ENCODE data around the gene TMEM63C. TPM values are rescaled to one million over a fixed set of nuclear protein-coding genes. Genes with fewer than 3 reads are reported as not detected.

The TMEM63C gene
- total RNA-seq, 2 experiments from 2014 or later, result 0.89 to 1.2 TPM

DNA sequence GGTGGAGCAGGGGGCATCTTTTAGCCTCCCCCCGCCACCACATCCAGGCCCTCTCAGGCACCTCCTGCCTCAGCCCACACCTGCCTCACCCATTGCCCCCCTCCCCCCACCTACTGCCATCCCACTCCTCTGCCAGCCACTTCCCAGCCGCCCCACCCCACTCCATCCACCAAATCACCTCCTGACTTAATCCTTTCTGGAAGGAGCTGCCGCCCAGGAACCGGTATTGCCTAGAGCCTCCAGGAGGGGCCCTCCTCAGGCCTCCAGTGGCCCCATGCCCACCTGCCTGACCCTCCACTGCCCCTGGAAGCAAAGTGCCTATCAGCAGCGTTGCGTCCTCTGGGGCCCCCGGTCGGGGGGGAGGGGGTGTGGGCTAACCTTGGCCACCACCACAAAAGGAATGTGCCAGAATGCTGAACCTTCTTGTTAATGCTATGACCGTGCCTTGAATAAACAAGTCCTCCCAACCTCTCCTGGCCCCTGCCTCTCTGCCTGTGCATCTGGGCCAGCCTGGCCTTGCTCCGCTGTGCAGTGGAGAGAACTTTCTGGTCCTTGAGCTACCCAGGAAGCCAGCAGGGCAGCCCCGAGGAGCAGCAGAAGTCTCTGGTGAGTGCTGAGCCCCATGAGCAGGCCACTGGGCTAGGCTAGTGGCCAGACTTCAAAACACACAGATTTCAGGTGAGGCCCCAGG is 77.6 kb downstream of the TMEM63C start:
- DNase-seq, result no peak
- H3K4me1 Mint-ChIP-seq, result no peaks in the 10 kb centered on the region
- no peaks in the 10 kb centered on the region for H3K9me3 Mint-ChIP-seq
- H3K27me3 Mint-ChIP-seq, result peaks cover 4% of the 10 kb centered on the region
- no peak overlapping the region for H3K27ac Mint-ChIP-seq
- no peak overlapping the region for H3K4me3 Mint-ChIP-seq
- no peaks in the 10 kb centered on the region for H3K36me3 Mint-ChIP-seq

DNA sequence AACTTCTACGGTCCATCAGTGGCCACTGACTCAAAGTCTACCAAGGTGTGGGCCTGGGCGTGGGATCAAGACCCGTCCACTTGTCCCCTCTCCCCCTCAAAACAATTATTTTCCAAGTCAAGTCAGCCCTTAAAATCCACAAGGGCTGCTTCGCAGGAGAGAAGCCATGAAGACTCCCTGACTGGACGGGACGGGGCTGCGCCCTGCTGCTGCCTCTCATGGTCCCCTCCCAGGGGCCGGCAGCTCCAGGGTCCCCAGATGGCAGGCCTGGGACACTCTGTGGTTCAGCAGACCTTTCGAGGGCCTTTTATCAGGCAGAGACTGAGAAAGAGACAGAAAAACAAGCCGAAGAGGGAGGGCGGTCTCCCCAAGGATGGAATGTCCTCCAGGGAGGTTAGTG is 78.6 kb downstream of the TMEM63C start:
- Mint-ChIP-seq H3K9me3 (no peaks in the 10 kb centered on the region), H3K36me3 (no peaks in the 10 kb centered on the region), H3K4me1 (no peaks in the 10 kb centered on the region), H3K27me3 (peaks cover 4% of the 10 kb centered on the region), H3K27ac (no peak overlapping the region), H3K4me3 (no peak overlapping the region)
- DNase-seq, result no peak

GRCh38 chr14:77260631-77261030 is 79.0 kb downstream of the TMEM63C start:
- DNase-seq, result no peak
- no peak overlapping the region for H3K27ac Mint-ChIP-seq
- H3K27me3 Mint-ChIP-seq, result peaks cover 4% of the 10 kb centered on the region
- no peaks in the 10 kb centered on the region for H3K9me3 Mint-ChIP-seq
- H3K4me1 Mint-ChIP-seq, result no peaks in the 10 kb centered on the region
- H3K4me3 Mint-ChIP-seq, result no peak overlapping the region
- H3K36me3 Mint-ChIP-seq, result no peaks in the 10 kb centered on the region

GRCh38 chr14:77264466-77265186 is 83.0 kb downstream of the TMEM63C start:
- H3K27me3 Mint-ChIP-seq, result peaks cover 26% of the 10 kb centered on the region
- H3K27ac Mint-ChIP-seq, result no peak overlapping the region
- peaks cover 3% of the 10 kb centered on the region for H3K9me3 Mint-ChIP-seq
- no peak overlapping the region for H3K4me3 Mint-ChIP-seq
- H3K36me3 Mint-ChIP-seq, result no peaks in the 10 kb centered on the region
- DNase-seq, result no peak
- no peaks in the 10 kb centered on the region for H3K4me1 Mint-ChIP-seq

- H3K4me3 Mint-ChIP-seq, result no peak overlapping the region
- peaks cover 31% of the 10 kb centered on the region for H3K27me3 Mint-ChIP-seq
- no peaks in the 10 kb centered on the region for H3K4me1 Mint-ChIP-seq
- H3K27ac Mint-ChIP-seq, result no peak overlapping the region
- H3K36me3 Mint-ChIP-seq, result no peaks in the 10 kb centered on the region
- no peak for DNase-seq
- peaks cover 3% of the 10 kb centered on the region for H3K9me3 Mint-ChIP-seq
These were observed 83.6 kb downstream of the TMEM63C start for GRCh38 chr14:77265187-77265515.

DNA sequence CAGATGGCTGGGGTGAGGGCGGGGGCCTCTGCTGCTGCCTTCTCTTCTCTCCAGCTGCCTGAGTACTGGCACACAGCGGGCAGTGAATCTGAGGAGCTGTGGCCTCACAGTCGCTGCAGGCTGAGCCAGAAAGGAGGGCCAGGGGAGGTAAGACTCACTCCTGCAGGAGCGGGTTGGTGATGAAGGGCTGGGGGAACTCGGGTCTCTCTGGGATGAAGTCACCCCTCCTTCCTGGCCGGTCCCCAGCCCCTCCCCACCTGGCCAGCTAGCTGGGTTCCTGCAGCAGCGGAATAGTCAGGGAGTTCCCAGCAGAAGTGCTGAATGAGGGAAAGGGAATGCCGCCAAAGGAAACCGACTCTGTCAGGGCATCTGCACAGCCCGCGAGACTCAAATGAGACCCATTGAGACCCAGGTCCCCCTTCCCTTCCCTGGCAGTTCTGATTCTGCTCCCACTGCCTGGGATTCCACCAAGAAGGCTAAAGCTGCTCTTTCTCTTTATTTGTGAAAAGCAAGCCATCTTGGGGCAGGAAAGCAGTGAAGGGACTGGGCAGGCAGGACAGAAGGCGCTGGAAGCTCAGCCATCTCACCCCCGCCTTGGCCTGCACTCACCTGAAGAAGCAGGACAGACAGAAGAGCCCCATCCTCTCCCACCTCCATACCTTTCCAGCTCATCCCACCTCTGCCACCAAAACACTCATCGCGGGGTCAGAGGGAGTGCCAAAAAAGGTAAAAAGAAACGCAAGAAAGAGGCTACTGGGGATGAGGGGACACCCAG is 84.2 kb downstream of the TMEM63C start:
- Mint-ChIP-seq H3K27me3 (peaks cover 34% of the 10 kb centered on the region), H3K4me1 (no peaks in the 10 kb centered on the region), H3K27ac (no peak overlapping the region), H3K36me3 (no peaks in the 10 kb centered on the region), H3K9me3 (peaks cover 3% of the 10 kb centered on the region), H3K4me3 (no peak overlapping the region)
- no peak for DNase-seq

- peaks cover 3% of the 10 kb centered on the region for H3K9me3 Mint-ChIP-seq
- peaks cover 35% of the 10 kb centered on the region for H3K27me3 Mint-ChIP-seq
- no peaks in the 10 kb centered on the region for H3K36me3 Mint-ChIP-seq
- no peak for DNase-seq
- H3K27ac Mint-ChIP-seq, result no peak overlapping the region
- no peak overlapping the region for H3K4me3 Mint-ChIP-seq
- no peaks in the 10 kb centered on the region for H3K4me1 Mint-ChIP-seq
These were observed 84.7 kb downstream of the TMEM63C start for GRCh38 chr14:77266336-77266735.

DNA sequence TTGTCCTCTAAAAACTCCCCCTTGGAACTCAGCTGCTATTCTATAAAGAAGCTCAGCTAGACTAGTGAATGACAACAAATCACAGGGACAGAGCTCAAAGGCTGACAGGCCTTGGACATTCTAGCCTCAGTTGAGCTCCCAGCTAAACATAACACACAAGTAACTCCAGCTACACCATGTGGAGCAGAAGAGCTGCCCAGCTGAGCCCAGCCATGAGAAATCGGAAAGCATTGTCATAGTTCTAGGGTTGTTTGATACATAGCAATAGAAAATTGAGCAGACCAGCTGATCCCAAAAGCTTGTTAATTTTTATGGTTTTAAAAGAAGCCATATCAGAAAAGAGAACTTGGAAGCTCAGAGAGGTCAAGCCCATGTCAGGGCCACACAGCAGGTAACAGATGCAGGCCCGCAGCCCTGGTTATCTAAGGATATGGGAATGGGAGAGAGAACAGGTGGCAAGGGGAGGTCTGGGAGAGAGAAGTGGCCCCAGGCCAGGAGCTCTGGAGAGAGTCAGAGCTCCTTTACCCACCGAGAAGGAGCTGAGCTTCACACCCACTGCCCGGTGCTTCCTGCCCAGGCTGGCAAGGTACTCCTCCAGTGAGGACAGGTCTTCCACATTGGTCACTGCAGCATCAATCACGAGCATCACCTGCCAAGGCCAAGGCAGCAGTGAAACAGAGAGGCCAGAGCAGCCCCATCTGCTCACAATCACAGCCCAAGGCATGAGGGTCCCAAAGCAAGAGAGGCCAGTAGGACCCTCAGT is 86.5 kb downstream of the TMEM63C start:
- H3K36me3 Mint-ChIP-seq, result no peaks in the 10 kb centered on the region
- H3K4me1 Mint-ChIP-seq, result no peaks in the 10 kb centered on the region
- H3K4me3 Mint-ChIP-seq, result no peak overlapping the region
- H3K27me3 Mint-ChIP-seq, result peaks cover 50% of the 10 kb centered on the region
- H3K27ac Mint-ChIP-seq, result no peak overlapping the region
- no peak for DNase-seq
- peaks cover 3% of the 10 kb centered on the region for H3K9me3 Mint-ChIP-seq

DNA sequence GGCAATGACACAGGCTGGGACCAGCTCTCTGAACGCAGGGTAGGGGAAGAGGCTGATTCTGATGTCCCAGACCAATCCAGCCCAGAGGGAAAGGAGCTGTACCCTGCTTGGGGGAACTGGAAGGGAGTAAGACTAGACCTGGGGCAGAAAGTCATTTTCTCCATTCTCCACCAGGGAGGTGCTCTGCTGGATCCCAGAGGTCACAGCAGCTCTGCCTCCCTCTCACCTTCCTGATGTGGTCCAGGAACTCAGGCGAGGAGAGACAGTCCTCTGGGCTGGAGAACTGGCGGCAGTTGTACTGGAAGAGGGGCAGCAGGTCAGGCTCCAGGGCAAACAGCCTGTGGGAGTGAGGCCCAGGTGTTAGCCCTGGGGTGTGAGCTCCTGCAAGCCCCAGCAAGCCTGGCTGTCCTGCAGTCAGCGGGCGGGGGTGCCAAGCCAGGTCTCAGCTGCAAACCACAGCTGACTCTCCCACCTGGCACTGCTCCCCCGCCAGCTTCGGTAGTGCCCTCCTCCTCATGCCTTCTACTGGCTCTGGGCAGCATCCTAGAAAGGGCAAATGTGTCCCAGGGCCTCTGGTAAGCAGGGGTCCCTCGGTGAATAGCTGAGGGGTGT is 87.5 kb downstream of the TMEM63C start:
- Mint-ChIP-seq H3K36me3 (no peaks in the 10 kb centered on the region), H3K4me3 (no peak overlapping the region), H3K4me1 (no peaks in the 10 kb centered on the region), H3K27me3 (peaks cover 50% of the 10 kb centered on the region), H3K27ac (no peak overlapping the region), H3K9me3 (peaks cover 3% of the 10 kb centered on the region)
- DNase-seq, result no peak

- Mint-ChIP-seq H3K9me3 (peaks cover 3% of the 10 kb centered on the region), H3K4me1 (no peaks in the 10 kb centered on the region), H3K27me3 (peaks cover 50% of the 10 kb centered on the region), H3K27ac (no peak overlapping the region), H3K4me3 (no peak overlapping the region), H3K36me3 (no peaks in the 10 kb centered on the region)
- no peak for DNase-seq
These were observed 88.9 kb downstream of the TMEM63C start for GRCh38 chr14:77270361-77271112.

DNA sequence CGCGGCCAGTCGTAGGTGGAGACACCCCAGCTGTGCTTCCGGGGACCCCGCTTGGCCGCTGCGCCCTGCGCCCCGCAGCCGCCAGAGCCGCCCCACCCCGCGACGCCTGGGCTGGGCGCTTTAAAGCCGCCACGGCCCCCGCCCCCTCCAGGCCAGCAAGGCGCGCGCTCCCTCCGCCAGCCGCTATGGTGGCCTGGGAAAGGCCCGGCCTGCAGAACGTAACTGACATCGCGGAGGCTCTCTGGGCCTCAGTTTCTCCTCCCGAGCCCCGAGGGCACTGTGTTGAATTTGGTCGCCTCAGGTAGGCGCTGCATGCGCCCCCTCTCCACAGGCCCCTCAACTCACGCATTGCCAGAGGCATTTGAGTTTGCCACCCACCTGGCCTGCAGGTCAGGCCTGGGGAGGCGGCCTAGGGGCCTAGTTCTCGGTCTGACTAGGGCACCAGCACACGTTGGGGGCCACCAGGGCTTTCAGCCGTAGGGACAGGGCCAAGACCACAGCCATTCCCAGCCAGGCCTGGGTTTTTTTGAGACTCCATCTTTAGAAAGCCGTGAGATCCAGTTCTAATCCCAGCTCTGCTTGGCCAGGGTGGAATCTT is 89.6 kb downstream of the TMEM63C start, which contains the start of gene NGB:
TSS of gene NGB (minus strand) at position 94 of the 598 bp plus-strand sequence. CDS start 269 bp downstream, outside the sequence.
- peaks cover 50% of the 10 kb centered on the region for H3K27me3 Mint-ChIP-seq
- peaks cover 3% of the 10 kb centered on the region for H3K9me3 Mint-ChIP-seq
- H3K4me3 Mint-ChIP-seq, result no peak within 1 kb of the TSS
- no peaks in the 10 kb centered on the region for H3K36me3 Mint-ChIP-seq
- no peak for DNase-seq
- no peak within 1 kb of the TSS for H3K27ac Mint-ChIP-seq
- H3K4me1 Mint-ChIP-seq, result no peaks in the 10 kb centered on the region

DNA sequence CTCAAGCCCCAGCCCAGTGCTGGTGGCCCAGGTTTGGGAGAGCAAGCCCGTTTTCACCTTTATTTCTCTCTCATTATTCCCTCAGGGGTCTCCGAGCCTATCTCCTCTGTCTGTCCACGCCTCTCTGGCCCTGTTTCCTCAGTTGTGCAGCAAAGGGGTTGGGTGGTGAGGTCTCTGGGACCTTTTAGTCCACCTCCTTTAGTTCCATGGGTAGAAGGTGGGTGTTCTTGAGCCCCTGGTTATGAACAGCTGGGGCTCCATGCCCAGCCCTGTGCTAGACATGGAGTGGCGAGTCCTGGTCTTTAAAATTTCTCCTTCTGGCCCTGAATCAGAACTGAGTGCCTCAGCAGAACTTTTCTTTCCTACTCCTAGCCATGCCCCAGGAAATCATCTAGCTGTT is 90.7 kb downstream of the TMEM63C start:
- DNase-seq, result no peak
- peaks cover 50% of the 10 kb centered on the region for H3K27me3 Mint-ChIP-seq
- H3K36me3 Mint-ChIP-seq, result no peaks in the 10 kb centered on the region
- no peaks in the 10 kb centered on the region for H3K4me1 Mint-ChIP-seq
- H3K27ac Mint-ChIP-seq, result no peak overlapping the region
- no peak overlapping the region for H3K4me3 Mint-ChIP-seq
- H3K9me3 Mint-ChIP-seq, result peaks cover 3% of the 10 kb centered on the region

- DNase-seq, result no peak
- peaks cover 36% of the 10 kb centered on the region for H3K27me3 Mint-ChIP-seq
- no peak overlapping the region for H3K4me3 Mint-ChIP-seq
- no peaks in the 10 kb centered on the region for H3K4me1 Mint-ChIP-seq
- H3K27ac Mint-ChIP-seq, result no peak overlapping the region
- no peaks in the 10 kb centered on the region for H3K9me3 Mint-ChIP-seq
- H3K36me3 Mint-ChIP-seq, result no peaks in the 10 kb centered on the region
These were observed 92.2 kb downstream of the TMEM63C start for GRCh38 chr14:77273796-77274195.
